ENCODE results near the gene METTL27.
A peak's percentile ranks its signal among the peaks of the same experiment; 100 is the strongest.

The METTL27 gene

DNA sequence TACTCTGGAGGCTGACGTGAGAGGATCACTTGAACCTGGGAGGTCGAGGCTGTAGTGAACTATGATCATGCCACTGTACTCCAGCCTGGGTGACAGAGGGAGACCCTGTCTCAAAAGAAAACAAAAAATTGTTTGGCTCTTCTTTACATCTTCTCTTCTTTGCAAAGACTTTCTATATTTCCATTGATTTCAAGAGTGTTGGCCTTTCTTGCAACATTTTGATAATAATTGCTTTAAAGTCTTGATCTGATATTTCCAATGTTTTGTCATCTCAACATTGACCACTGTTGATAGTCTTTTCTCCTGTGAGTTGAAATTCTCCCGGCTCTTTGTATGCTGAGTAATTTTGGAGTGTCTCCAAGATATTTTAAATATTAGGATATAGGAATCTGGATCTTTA is 29.3 kb downstream of the METTL27 start:
- no peaks in the 10 kb centered on the region for H3K9me3 ChIP-seq
- no peaks in the 10 kb centered on the region for H3K27me3 ChIP-seq
- H3K4me1 ChIP-seq (ENCODE audit: control insufficient read depth in 1 of 2, insufficient read depth in 1 of 2, low read depth in 1 of 2, low read length in 1 of 2) = no peaks in the 10 kb centered on the region
- TF ChIP-seq, protein P1, sequence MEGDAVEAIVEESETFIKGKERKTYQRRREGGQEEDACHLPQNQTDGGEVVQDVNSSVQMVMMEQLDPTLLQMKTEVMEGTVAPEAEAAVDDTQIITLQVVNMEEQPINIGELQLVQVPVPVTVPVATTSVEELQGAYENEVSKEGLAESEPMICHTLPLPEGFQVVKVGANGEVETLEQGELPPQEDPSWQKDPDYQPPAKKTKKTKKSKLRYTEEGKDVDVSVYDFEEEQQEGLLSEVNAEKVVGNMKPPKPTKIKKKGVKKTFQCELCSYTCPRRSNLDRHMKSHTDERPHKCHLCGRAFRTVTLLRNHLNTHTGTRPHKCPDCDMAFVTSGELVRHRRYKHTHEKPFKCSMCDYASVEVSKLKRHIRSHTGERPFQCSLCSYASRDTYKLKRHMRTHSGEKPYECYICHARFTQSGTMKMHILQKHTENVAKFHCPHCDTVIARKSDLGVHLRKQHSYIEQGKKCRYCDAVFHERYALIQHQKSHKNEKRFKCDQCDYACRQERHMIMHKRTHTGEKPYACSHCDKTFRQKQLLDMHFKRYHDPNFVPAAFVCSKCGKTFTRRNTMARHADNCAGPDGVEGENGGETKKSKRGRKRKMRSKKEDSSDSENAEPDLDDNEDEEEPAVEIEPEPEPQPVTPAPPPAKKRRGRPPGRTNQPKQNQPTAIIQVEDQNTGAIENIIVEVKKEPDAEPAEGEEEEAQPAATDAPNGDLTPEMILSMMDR (IDR thresholded peaks at IDR 0.05) = no peak
- H3K27ac ChIP-seq = no peak overlapping the region
- no peaks in the 10 kb centered on the region for H3K36me3 ChIP-seq
- no peak overlapping the region for H3K4me3 ChIP-seq (ENCODE audit: low read depth in 1 of 2, low read length in 1 of 2)

DNA sequence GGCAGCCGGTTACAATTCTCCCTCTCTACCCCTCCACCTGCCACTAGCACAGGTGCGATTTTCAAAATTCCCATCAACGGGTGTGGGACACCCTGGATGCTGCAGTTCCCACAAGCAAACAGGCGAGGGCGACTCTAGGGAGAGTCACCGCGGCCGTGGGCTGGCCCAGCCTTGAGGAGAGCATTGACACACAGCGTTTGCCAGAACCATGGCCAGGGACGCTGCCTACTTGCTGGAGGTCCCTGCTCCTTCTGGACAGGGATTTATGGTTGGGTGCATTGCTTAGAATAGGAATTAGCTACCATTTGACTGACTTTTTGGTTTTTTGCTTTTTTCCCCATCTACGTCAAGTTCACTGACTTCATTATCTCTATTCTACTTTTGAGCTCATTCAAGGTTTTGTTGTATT is 30.6 kb downstream of the METTL27 start:
- H3K36me3 ChIP-seq = no peaks in the 10 kb centered on the region
- no peak overlapping the region for H3K4me3 ChIP-seq (ENCODE audit: low read depth in 1 of 2, low read length in 1 of 2)
- TF ChIP-seq, protein P1 (IDR thresholded peaks at IDR 0.05) = peak; percentile 28
- H3K4me1 ChIP-seq (ENCODE audit: control insufficient read depth in 1 of 2, insufficient read depth in 1 of 2, low read depth in 1 of 2, low read length in 1 of 2) = no peaks in the 10 kb centered on the region
- H3K9me3 ChIP-seq = no peaks in the 10 kb centered on the region
- H3K27ac ChIP-seq = no peak overlapping the region
- peaks cover 5% of the 10 kb centered on the region for H3K27me3 ChIP-seq

DNA sequence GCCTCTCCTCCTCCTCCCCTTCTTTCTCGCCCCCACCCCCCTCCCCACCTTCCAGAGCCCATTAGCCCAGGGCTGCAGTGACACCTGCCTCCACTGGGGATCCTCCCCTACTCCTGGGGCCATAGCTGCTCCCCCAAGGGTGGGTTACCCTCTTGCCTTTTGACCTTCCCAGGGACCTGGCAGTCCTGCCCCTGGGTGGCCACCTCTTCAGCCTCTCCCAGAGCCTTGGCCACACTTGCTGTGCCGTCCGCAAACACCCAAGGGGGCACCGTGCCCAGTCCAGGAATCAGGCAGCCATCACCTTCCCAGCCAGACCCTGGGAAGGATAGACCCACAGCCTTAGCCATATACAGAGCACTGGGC is 31.3 kb downstream of the METTL27 start:
- TF ChIP-seq, protein P1 (IDR thresholded peaks at IDR 0.05) = no peak
- no peak overlapping the region for H3K27ac ChIP-seq
- peaks cover 5% of the 10 kb centered on the region for H3K27me3 ChIP-seq
- no peaks in the 10 kb centered on the region for H3K9me3 ChIP-seq
- H3K4me3 ChIP-seq (ENCODE audit: low read depth in 1 of 2, low read length in 1 of 2) = no peak overlapping the region
- H3K4me1 ChIP-seq (ENCODE audit: control insufficient read depth in 1 of 2, insufficient read depth in 1 of 2, low read depth in 1 of 2, low read length in 1 of 2) = no peaks in the 10 kb centered on the region
- H3K36me3 ChIP-seq = no peaks in the 10 kb centered on the region

DNA sequence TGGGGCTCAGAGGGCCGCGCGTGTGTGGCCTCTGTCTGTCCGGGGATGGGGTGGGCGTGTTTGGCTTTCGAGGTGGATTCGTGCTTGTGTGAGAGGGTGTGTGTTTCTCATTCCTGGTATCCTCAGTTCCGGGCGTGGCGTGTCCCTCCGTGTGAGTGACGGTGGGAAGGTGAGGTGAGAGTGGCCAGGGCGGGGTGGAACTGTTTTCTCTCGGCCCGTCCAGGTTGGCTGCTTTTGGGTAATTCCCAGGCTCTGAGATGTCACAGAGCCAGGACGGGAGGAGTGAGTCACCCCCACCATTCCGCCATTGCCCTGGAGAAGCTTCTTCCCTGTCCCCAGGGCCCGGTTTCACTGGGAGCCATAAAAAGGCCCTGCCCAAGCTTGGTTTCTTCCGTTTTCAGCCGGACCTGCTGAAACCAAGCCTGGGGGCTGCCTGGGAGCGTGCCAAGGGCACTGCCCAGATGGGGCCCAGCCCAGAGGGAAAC is 32.8 kb downstream of the METTL27 start:
- no peak overlapping the region for H3K27ac ChIP-seq

DNA sequence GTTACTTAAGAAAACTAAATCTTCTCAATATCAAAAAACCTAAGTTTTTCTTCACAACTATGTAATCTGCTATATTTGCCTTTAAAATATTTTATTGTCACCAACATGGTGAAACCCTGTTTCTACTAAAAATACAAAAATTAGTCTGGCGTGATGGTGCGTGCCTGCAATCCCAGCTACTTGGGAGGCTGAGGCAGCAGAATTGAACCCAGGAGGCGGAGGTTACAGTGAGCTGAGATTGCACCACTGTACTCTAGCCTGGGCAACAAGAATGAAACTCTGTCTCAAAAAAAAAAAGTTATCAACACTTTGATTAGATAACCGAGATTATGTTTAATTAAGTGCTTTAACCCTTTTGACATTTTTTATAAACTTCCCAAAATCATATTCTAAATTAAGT is 39.9 kb downstream of the METTL27 start:
- Histone ChIP-seq H3K27me3 (peaks cover under 1% of the 10 kb centered on the region), H3K4me3 (ENCODE audit: low read depth in 1 of 2, low read length in 1 of 2) (no peak overlapping the region), H3K27ac (no peak overlapping the region), H3K9me3 (no peaks in the 10 kb centered on the region), H3K4me1 (ENCODE audit: control insufficient read depth in 1 of 2, insufficient read depth in 1 of 2, low read depth in 1 of 2, low read length in 1 of 2) (no peaks in the 10 kb centered on the region), H3K36me3 (no peaks in the 10 kb centered on the region)
- TF ChIP-seq, protein P1 (IDR thresholded peaks at IDR 0.05) = no peak

More for the DNA sequence above, 32.8 kb downstream of the METTL27 start:
- no peaks in the 10 kb centered on the region for H3K4me1 ChIP-seq (ENCODE audit: control insufficient read depth in 1 of 2, insufficient read depth in 1 of 2, low read depth in 1 of 2, low read length in 1 of 2)
- no peak overlapping the region for H3K4me3 ChIP-seq (ENCODE audit: low read depth in 1 of 2, low read length in 1 of 2)
- TF ChIP-seq, protein P1 (IDR thresholded peaks at IDR 0.05) = no peak
- no peaks in the 10 kb centered on the region for H3K9me3 ChIP-seq
- H3K27me3 ChIP-seq = peaks cover 5% of the 10 kb centered on the region
- H3K36me3 ChIP-seq = no peaks in the 10 kb centered on the region

DNA sequence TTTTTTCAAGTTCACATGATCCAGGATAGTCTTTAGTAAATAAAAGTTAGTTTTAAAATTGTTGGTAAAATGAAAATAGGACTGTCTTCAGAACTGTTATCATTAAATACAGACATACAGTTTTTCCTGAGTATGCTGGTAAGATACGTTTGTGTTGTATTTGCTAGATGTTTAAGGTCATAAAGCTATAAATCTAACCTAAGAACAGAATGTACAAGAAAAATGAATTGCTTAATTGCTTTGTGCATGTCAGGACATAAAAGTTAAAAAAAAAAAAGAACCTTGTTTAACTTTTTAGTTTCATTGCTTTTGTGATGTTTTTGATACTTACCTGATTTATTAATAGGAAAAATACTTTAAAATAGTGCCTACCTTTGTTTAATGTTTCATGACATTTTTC is 40.7 kb downstream of the METTL27 start:
- Histone ChIP-seq H3K9me3 (no peaks in the 10 kb centered on the region), H3K27me3 (no peaks in the 10 kb centered on the region), H3K36me3 (no peaks in the 10 kb centered on the region), H3K27ac (no peak overlapping the region), H3K4me3 (ENCODE audit: low read depth in 1 of 2, low read length in 1 of 2) (no peak overlapping the region), H3K4me1 (ENCODE audit: control insufficient read depth in 1 of 2, insufficient read depth in 1 of 2, low read depth in 1 of 2, low read length in 1 of 2) (no peaks in the 10 kb centered on the region)
- TF ChIP-seq, protein P1 (IDR thresholded peaks at IDR 0.05) = no peak

All from neutrophil (primary cell).